AG04450 (cell line): ENCODE measurements around the gene LSP1. TPM values are rescaled to one million over a fixed set of nuclear protein-coding genes. Genes with fewer than 3 reads are reported as not detected.
A peak's percentile ranks its signal among the peaks of the same experiment; 100 is the strongest.

ENCODE experiments used
- CTCF ChIA-PET: fragments of 300-600, 350-600 bp; formaldehyde crosslinking; extraction: SDS; loops from one replicate; lab custom pipeline; 2022; ENCODE audit warnings: antibody characterized with exemption, inconsistent platforms; lab: Charles Lee
- POLR2A ChIA-PET: fragments of 350-600 bp; formaldehyde crosslinking; extraction: SDS; loops from one replicate; lab custom pipeline; 2021; ENCODE audit warnings: antibody characterized with exemption, inconsistent platforms; lab: Yijun Ruan, JAX
- DNase-seq: peaks from one replicate; pipeline ENCODE4 v3.0.0-alpha.2; 2011; ENCODE audit warnings: low read depth, low spot score
- H3K27ac ChIP-seq: one replicate; pipeline ENCODE4 v1.5.1; 2012; ENCODE audit warnings: low read depth, low read length, control low read depth
- H3K27me3 ChIP-seq: one replicate; pipeline ENCODE4 v1.6.0; 2012; ENCODE audit warnings: low read length; ENCODE audit not compliant: control insufficient read depth, insufficient read depth
- H3K4me3 ChIP-seq: 2 replicates; pipeline ENCODE4 v1.5.1; 2011; ENCODE audit warnings: mild to moderate bottlenecking, low read depth, low read length, control low read depth
- H3K9me3 ChIP-seq: 2 replicates; pipeline ENCODE4 v1.5.1; 2012; ENCODE audit warnings: low read length; ENCODE audit not compliant: control insufficient read depth, insufficient read depth
- CTCF ChIP-seq: IDR thresholded peaks from 2 replicates; pipeline ENCODE4 v1.5.1; 2011; ENCODE audit warnings: low read depth, low read length, control low read depth, inconsistent platforms
- polyA plus RNA-seq: library from polyadenylated mRNA; depleted of rRNA; stranded (reverse); fragments of >200 nt; gene quantifications from 2 replicates; pipeline ENCODE4 v1.2.3, GENCODE V29; 2011

LSP1 gene
- polyA plus RNA-seq, 1 experiment = not detected

GRCh38 chr11:1864831-1865665 lies 12.2 kb downstream of the LSP1 start:
- H3K27me3 ChIP-seq = peaks cover 10% of the 10 kb centered on the region
- no peaks in the 10 kb centered on the region; the same call in 1 of the 2 replicates for H3K9me3 ChIP-seq
- H3K4me3 ChIP-seq = no peak overlapping the region
- H3K27ac ChIP-seq = peak overlapping the region; percentile 11
- ChIA-PET POLR2A (no interaction called here), CTCF (interaction anchor here (0.6 to 2.5 kb wide), 3 partner anchors 12 to 17 kb away, joined by 3 to 10 read pairs (median 3); no protein-coding TSS in a partner anchor)
- no peak for TF ChIP-seq CTCF
- DNase-seq = no peak

GRCh38 chr11:1866226-1866625 lies 13.3 kb downstream of the LSP1 start:
- POLR2A ChIA-PET = no interaction called here
- no peak overlapping the region for H3K4me3 ChIP-seq
- H3K27ac ChIP-seq = no peak overlapping the region
- H3K9me3 ChIP-seq = peaks cover 3% of the 10 kb centered on the region; the same call in 1 of the 2 replicates
- H3K27me3 ChIP-seq = peaks cover 20% of the 10 kb centered on the region
- CTCF ChIA-PET = interaction anchor here (1.0 to 2.5 kb wide), 2 partner anchors 10 to 16 kb away, joined by 3 to 10 read pairs; no protein-coding TSS in a partner anchor
- no peak for DNase-seq
- no peak for TF ChIP-seq CTCF

GRCh38 chr11:1866776-1867175 lies 13.9 kb downstream of the LSP1 start:
- ChIA-PET CTCF (interaction anchor here (2.5 kb wide), 1 partner anchor 15 kb away, joined by 10 read pairs; no protein-coding TSS in a partner anchor), POLR2A (no interaction called here)
- Histone ChIP-seq H3K27ac (no peak overlapping the region), H3K9me3 (peaks cover 3% of the 10 kb centered on the region; the same call in 1 of the 2 replicates), H3K4me3 (no peak overlapping the region), H3K27me3 (peaks cover 26% of the 10 kb centered on the region)
- no peak for TF ChIP-seq CTCF
- DNase-seq = no peak

GRCh38 chr11:1867381-1867780 lies 14.5 kb downstream of the LSP1 start:
- DNase-seq = no peak
- TF ChIP-seq CTCF = no peak
- Histone ChIP-seq H3K27me3 (peaks cover 26% of the 10 kb centered on the region), H3K9me3 (peaks cover 3% of the 10 kb centered on the region; the same call in 1 of the 2 replicates), H3K4me3 (no peak overlapping the region), H3K27ac (no peak overlapping the region)
- POLR2A ChIA-PET = no interaction called here
- CTCF ChIA-PET = interaction anchor here (2.5 kb wide), 1 partner anchor 15 kb away, joined by 10 read pairs; no protein-coding TSS in a partner anchor
